T-helper 17 cell (primary cell): ENCODE measurements around the gene BCAS2. TPM values are rescaled to one million over a fixed set of nuclear protein-coding genes. Genes with fewer than 3 reads are reported as not detected.

Experiments used
- total RNA-seq, 4 donors: library from RNA in 2 of 4; stranded (reverse) in 2 of 4; gene quantifications; one replicate each; pipeline ENCODE4 v1.2.3 and lab custom pipeline; 2022 to 2026

BCAS2 gene
- total RNA-seq, 2 donors from 2014 or later: 74.9 to 82.1 TPM

Other genes with a start within 250 kb of the BCAS2 start
- gene TRIM33, start 70.4 kb downstream of the BCAS2 start, total RNA-seq: 10 to 100 TPM; 48.1 to 53.9 TPM
- gene DENND2C, start 88.4 kb upstream of the BCAS2 start, total RNA-seq: 1 to 10 TPM; 1.1 to 5.1 TPM
- not detected for gene AMPD1, start 113.9 kb upstream of the BCAS2 start, total RNA-seq
- 10 to 100 TPM; 24.3 to 32.5 TPM for gene NRAS, start 135.2 kb upstream of the BCAS2 start, total RNA-seq
- gene CSDE1, start 176.4 kb upstream of the BCAS2 start, total RNA-seq: 100 to 1,000 TPM; 627 to 703 TPM
- 10 to 100 TPM; 41.5 to 50.9 TPM for gene SIKE1, start 199.1 kb upstream of the BCAS2 start, total RNA-seq